Activated gamma-delta T cell (primary cell): ENCODE results near the gene DPP4.

ENCODE experiments used
- DNase-seq: peaks from one replicate; lab custom pipeline; 2025; lab: John Stamatoyannopoulos, UW

DPP4 gene

DNA sequence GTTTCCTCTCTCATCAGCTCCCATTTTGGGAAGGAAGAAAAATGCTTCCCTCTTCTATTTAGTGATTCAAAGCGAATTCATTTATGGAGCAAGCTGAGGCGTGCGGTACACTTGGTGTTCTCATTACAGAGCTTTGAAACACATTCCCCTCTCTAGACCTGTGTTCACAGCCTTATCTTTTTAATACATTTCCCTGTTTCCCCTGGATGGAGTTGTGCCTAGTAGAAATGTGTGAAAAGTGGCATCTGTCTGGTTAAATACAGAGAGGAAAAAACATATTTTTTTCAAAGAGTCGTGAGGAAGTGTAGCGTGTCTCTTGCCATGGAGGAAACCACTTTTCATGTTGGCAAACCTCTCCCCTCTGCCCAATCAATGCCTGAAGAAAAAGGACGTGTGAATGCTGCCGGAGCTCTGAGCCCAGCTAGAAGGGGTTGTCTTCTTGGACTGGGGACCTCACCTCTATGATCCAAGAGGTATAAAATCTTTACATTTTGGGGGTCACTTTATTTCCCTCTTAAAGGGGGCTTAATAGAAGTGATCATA is 52.4 kb downstream of the DPP4 start:
- DNase-seq, result no peak

DNA sequence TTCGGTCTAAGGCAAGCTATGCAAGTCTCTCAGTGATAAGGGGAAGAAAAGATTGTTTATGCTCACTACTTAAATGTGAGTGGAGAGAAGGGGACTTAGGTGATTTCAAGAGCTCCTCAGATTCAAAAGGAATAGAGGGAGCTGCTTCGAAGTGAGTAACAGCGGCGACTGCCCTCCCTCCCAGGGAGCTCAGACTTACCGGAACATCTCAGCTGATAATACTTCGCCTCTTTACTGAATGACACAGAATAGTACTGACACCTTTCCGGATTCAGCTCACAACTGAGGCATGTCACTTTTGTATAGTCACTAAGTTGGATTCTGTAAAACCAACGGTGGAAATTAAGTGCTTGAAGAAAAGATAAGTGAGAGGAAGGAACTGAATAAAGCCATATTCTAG is 55.5 kb downstream of the DPP4 start:
- DNase-seq, result no peak

DNA sequence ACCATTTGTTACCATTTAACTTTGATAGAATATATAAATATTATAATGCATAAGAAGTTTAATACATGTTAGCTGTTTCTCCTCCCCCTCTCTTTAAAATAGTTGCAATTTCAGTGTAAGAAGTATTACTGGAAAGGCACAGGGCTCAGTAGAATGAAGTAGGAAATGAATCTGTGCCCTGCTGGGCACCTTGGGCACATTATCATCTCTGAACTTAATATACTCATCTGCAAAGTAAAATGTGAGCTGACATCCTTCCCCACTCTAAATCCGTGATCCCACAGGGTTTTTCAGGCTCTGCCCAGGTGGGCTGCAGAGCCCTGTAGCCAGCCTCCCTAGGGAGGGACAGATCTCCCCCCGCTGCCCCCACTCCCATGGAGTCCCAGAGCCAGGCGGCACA is 56.8 kb downstream of the DPP4 start:
- no peak for DNase-seq

DNA sequence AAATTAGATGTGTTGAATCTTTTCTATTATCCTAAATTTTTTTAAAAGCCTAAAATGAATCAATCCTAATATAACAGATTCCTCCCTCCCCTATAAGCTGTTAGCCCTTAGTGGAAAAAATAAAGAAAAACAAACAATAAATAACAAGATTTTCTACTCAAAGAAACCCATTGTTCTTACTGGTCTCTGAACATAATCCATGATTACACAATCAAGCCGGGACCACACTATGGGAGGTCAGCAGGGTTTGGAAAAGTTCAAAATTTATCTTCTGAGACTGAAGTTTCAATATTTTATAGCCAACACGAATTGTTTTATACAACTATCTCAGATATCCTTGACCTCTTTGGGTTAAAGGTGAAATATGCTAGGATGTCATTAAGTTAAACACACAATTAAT is 57.9 kb downstream of the DPP4 start:
- DNase-seq, result no peak

DNA sequence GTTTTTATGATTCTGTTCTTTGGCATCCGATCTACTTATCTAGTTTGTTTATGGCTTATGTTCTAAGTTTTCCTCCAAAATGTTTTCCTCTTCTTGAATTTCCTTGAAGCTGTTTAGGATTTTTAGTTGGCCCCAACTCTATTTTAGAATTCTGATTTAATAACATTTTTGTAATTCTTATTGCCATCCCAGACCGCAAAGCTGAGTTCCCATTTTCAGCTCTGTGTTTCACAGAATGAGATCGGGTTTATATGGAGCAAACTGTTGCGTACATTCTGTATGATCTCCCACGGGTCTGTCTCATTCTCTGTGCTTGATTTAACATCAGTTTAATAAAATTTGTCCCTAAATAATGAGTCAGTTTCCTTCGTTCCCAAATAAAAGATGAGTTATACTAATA is 59.3 kb downstream of the DPP4 start:
- DNase-seq, result no peak

DNA sequence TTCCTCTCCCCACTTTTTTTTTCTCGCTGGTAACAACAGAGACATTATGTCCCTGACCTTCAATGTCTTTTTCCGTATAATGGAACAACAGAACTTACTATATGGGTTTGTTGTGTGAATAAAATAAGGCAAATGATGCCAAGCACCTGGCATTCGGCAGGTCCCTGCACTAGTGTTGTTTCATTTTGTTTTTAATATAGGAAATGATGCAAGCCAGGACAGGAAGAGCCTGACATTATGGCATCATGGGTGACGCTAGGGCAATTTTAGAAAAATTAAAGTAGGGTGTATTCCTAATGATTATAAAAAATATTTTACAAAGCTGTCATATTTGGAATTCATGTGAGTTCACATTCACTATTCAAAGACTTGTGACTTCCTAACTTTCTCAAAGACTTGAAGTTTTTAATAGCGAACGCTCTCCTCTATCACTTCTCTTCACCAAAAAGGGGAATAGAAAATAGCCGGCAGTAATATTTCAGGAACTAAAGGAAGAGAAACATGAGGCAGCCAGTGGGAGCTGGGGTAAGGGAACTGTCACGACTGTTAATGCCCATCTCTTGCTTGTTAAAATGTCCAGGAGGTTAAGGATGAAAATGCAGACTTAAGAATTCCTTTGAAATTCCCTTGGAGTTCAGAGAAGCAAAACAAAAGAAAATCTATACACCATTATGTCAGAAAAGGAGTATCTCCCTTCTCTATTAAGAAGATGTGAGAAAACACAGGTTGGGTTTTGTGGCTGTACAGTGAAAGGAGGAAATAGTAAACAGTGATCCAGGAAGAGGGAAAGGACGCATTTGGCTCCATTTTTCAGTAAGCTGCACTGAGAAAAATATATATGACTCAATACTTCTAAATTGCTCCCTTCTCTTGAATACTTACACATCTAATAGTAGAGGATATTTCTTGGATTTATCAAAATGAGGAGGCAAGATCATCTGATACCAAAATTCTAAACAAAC is 60.2 kb downstream of the DPP4 start:
- no peak for DNase-seq

DNA sequence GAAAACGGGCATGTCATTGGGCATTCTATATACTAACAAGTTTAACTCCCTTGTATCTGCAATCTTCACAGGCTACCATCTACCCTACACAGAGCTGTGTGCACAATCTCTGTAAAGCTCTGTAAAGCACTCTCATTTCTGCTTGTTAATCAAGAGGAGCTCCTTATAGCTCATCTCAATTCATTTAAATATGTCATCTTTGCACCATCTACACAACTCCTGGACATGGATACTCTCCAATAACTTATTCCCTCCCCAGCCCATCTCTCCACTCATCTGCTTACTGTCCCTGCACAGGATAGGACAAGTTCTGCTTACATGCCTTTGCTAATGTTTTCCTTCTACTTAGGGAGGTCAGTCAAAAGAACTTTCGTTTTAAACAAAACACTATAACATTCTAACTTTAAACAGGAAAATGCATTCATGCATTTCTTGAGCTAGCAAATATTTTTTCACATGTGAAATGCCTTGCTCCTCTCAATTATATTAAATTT is 61.4 kb downstream of the DPP4 start:
- no peak for DNase-seq

DNA sequence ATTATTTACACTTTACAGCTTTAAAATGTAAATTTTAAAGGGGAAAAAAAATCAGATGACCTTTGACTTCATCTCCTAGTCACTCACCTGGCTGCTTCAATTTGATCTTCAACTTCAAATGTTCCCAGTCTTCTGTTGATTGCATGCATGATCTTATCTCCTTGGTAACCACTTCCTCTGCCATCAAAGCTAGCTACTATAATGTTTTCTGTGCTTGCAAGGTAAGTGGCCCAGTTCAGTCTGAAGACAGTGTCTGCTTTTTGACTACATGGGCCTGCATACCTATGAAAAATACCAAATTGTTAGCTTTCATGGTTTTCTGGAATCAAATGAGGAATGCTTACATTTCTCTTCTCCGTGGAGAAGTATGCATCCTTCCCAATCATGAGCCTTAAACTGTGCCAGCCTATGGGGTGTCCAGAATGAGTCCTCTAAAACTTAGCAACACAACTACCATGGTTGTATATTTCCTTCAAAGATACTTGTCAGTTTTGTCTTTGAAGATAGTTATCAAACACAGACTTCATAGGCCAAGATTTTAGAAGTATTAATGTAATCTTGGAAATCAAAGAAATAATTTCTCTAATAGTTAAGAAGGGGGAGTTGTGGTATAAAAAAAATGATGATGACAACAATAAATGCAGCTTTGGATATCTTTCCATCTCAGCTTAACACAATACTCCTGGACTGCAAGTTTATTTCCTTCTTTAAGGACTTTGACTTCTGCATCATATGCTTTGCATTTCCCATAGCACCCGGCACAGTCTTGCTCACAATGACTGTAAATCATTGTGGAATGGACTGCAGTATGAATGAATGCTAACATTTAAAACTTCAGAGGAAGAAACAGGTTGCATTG is 62.1 kb downstream of the DPP4 start:
- no peak for DNase-seq

DNA sequence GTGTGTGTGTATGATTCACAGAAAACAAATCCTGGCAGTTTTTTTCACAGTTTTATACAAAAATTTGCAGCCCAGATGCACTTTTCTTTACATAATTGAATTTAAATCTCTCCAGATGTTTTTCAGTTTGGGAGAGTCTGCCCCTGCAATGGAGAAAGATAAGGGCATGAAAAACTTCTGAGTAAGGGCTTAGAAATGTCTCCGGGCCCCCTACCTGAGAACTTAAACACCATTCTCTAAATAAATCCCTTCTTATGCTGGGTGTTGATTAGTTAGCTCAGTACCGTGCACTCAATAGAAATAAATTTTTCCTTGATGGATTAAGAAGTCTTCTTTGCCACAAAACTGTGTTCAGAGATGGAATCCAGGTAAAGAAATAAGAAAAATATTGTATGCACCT is 64.5 kb downstream of the DPP4 start:
- no peak for DNase-seq

DNA sequence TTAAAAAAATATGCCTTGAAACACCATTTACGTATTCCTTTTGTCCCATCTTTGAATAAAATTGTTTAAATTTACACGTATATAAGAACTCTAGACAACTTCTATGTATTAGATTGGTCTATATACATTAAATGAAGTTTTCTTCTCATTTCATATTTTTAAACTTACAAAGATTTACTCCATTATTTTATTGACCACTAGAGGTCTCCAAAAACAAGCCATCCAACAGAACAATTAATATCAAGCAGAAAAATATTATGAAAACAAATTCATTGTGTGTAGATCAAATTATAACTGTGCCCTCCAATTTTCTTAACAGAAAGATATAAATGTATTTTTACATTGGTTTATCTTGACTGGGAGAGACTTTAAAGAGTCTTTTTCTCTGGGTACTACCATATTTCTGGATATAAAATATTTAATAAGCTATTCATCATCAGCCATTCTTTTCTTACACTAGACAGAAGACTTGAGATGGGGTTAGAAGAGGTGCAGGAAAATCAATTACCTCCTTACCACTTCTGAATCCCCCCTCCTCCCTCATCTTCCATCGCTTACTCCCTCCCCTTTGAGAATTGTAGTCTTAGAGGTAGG is 66.5 kb downstream of the DPP4 start:
- DNase-seq, result no peak

DNA sequence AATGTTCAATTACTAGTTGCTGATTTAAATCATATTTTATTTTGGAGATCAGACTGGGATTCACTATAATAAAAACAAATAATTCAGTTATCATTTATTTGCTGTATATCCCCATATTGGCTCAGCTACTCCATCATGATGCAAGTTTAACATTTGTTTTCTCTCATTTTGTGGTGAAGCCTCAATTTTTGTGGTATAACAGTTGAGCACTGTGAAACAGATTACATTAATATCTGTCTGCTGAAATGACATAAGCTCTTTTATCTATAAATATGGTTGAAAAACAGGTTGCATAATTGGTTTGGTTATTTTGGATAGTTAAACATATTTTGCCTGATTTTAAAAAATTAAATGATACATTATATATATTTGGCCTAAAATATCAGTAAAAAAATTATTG is 67.7 kb downstream of the DPP4 start:
- no peak for DNase-seq

DNA sequence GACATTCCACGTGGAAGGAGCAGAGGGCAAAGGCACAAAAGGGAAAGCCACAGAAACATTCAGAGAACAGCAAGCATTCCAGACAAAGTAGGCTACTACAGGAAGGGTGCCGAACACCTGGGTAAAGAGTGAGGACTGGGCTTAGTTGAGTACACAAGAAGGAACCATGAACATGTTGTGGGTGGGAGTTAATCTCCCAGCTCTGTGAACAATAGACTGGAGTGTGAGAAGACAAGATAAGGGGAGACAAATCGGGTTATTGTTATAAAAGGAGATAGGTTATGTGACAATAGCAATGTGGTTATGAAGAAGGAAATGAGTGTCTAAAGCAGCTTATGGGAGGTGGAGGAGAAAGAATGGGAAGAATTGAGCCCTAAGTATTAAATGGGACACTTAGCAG is 70.0 kb downstream of the DPP4 start:
- no peak for DNase-seq

DNA sequence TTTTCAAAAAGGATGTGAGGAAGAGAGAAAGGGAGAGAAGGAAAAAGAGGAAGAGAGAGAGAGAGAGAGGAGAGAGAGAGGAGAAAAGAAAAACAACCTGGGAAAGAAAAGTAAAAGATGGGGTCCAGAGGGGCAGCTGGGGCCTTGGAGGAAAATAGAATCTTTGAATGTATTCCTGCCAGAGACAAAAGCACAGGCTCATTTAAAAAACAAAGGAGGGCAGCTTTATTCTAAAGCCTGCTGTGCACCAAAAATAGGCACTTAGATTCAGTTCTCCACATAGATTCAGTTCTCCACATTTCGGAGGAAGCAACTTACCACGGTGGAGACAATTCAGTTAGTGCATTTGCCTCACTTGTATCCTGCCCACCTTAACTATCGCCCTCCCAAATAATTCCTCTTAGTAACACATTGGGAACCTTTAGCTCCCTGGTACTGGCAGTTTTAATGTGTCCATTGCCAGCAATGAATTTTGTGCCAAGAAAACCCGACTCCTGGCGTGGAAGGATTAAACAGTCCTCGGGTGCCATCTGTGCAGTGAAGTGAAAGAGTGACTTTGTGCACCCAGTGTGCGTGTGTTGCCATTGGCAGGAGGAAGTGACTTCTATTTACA is 71.3 kb downstream of the DPP4 start:
- no peak for DNase-seq

DNA sequence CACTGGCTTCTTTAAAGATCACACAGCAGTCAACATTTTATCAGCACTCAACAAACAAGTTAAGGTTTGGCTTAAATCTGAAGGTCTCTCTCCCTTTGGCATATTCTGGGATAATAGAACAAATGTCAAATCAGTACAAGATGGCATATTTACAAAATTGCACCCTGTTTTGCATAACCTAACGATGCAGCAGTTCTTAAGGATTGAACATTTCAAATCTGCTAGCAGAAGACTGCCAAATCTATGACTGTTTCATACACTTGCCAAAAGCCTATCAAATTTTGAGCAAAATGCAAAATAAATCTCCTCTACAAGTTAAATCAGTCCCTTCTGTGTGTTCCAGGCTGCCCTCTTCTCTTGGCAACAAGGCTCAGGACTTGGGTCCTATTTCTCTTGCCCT is 73.6 kb downstream of the DPP4 start:
- DNase-seq, result no peak

DNA sequence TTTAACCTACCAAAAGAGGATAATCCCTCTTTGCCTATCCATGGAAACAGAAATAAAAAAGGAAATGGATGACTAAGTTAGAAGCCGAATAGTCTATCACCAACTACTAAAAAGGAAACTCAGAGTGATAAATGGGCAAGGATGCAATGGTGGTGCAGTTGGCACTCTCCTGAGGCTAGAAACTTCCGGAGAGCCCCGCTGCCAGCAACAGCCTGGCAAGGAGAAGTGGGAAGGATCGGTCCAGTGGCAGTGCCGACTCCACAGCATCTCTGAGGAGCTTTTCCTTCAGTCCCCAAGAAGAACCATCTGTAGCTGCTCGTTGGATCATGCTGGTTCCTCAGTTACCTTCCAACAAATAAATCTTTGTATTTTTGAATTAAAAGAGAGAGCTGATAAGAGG is 74.7 kb downstream of the DPP4 start:
- no peak for DNase-seq

DNA sequence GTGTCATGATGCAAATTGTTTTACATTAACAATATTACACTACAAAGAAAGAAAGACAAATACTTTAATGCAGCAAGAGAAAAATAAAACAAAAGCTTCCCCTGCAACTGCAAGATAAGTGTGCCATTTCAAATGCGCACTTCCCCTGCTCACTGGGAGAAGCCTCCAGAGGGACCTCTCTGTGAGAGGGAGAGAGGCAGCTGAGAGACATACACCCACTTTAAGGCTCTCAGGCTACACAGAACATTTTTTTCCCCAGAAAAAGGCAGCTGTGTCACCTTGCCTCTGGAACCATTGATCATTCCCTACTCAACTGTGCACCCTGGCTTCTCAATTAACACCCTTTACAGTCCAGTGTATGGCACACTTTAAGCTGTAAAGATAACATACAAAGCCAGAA is 75.2 kb downstream of the DPP4 start:
- no peak for DNase-seq

DNA sequence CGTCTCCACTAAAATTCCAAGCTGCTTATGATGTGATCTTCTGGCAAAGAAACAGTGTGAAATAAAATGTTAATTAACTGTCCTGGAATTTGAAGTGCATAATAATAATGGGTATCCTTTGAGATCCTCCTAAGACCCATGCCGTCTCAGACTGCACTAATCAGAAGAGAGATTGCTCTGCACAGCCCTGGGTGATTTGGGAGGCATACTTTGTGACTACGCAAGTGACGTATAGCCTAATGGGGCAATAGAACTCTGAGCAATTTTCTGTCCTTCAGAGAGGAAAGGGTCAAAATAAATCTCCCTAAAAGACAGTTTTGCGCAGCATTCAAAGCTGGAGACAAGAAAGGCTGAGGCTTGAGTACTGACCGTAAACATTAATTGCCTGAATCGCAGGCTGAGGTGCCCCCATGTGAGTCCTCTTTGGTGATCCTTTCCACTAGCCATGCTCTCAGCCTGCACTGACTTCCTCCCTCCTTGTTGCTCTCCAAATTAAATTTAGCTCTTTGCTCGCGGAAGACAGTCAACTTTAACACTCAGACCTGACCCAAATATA is 76.0 kb downstream of the DPP4 start:
- no peak for DNase-seq

DNA sequence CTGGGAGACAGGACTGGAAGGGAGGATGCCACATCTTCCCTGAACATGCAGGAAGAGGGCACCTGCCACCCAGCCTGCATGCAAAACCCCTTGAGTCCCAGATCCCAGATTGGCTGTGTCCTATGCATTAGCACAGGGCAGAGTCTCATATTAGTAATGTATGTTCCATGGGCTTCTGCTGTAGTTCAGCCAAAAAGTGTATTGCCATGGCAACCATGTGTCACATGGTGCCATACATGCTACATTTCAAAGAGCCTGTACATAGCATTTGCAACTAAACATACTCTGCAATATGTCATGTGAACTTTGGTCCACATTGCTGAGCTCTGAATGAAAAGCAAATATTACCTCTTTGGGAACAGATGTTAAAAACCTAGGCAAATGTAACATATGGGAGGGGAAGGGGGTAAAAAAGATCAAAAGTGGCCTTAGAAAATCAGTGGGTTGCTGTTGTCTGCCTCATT is 78.4 kb downstream of the DPP4 start:
- no peak for DNase-seq

DNA sequence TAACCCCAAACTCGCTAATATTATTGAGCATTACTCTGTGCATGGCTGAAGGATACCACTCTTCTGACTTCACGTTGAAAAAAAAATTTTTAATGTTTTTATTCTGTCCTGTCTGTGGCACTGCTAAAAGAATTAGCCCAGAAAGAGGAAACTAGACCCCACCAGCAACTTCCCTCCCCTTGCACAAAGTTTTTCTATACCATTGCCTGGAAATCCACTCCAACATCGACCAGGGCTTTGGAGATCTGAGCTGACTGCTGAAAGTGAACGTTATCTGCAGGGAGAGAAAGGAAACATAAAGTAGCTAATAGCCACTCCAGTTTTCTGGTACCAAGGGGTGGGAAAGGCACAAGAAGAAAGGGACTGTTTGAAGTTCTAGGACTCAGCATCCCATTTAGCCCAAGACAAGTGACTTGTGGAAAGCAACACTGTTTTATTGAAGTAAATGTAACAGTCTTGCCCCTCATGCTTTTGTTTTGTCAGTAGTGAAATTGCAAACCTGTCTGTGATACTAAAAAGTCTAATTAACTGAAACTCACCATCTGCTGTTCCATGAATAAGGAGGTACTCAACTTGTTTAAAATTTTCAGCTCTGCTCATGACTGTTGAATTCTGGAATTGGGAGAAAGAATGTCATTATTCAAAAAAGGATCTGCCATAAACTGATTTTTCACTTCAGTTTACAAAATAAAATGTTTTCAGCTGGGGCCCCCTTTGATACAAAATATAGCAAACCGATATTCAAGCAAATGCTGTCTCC is 79.1 kb downstream of the DPP4 start:
- DNase-seq, result no peak

DNA sequence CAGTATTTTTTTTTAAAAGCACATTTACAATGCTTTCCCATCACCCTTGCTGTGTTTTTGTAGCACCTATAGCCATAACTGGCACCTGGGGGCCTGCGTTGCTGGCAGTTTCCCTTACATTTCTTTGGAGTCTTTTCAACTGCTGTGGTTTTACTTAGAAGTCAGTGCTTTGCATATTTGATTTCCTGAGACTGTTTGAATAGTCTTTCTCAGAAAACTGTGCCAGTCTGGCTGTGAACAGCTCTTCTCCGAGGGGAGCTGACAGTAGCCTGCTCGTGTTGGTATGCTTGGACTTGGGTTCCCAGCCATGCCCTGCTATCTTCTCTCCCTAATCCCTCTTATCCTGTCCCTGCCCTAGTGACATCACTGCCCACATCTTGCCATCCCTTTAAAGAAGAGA is 81.5 kb downstream of the DPP4 start:
- no peak for DNase-seq

DNA sequence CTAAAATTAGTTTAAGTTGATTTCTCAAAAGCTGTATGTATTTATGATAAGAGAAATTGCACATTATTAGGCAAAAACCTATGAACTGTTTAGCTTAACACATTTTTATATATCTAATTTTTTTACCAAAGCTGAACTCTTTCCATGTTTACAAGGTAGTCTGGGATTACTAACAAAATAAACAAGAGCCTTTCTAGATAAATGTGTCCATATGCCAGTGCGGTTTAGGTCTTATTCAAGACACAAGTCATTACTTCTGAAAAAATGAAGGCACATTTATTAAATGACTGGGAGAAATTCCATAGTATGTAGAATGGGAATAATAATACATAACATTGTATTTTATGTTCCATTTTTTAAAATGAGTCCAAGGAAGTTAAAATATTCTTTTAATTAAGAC is 82.0 kb downstream of the DPP4 start:
- no peak for DNase-seq
